ENCODE results near the gene CD1C.

DNA sequence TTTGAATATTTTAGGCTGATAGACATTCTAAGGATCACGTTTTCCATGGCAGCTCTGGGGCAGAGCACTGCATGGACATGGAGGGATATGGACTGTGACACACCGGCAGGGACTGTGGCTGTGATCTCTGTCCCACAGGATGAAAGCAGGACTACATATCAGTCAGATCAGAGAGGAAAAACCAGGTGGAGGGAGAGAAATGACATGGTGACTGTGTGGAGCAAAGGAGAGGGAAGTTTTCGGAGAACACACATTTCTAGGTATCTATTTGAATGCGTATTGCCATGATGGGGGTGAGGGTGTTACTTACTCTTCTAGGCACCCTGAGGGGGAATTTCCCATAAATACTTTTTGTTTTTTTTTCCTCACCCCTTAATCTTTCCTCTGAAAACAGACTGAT, 3.2 kb upstream of the CD1C start:
- TF ChIP-seq, protein P1, sequence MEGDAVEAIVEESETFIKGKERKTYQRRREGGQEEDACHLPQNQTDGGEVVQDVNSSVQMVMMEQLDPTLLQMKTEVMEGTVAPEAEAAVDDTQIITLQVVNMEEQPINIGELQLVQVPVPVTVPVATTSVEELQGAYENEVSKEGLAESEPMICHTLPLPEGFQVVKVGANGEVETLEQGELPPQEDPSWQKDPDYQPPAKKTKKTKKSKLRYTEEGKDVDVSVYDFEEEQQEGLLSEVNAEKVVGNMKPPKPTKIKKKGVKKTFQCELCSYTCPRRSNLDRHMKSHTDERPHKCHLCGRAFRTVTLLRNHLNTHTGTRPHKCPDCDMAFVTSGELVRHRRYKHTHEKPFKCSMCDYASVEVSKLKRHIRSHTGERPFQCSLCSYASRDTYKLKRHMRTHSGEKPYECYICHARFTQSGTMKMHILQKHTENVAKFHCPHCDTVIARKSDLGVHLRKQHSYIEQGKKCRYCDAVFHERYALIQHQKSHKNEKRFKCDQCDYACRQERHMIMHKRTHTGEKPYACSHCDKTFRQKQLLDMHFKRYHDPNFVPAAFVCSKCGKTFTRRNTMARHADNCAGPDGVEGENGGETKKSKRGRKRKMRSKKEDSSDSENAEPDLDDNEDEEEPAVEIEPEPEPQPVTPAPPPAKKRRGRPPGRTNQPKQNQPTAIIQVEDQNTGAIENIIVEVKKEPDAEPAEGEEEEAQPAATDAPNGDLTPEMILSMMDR (IDR thresholded peaks at IDR 0.05; ENCODE audit: low read depth, low read length): no peak
- TF ChIP-seq POLR2A (IDR thresholded peaks at IDR 0.05; ENCODE audit: extremely low read depth, insufficient read length): no peak
- TF ChIP-seq, protein P2, sequence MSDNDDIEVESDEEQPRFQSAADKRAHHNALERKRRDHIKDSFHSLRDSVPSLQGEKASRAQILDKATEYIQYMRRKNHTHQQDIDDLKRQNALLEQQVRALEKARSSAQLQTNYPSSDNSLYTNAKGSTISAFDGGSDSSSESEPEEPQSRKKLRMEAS (IDR thresholded peaks at IDR 0.05; ENCODE audit: low read depth, low read length): no peak

All from NB4 (cell line).